Glutamatergic neuron (in vitro differentiated cells): ENCODE results near the gene UCK1. TPM values are rescaled to one million over a fixed set of nuclear protein-coding genes. Genes with fewer than 3 reads are reported as not detected.

Experiments
- DNase-seq: peaks from one replicate; pipeline ENCODE4 v3.0.0; 2022
- H3K27ac Mint-ChIP-seq: one replicate; pipeline ENCODE4 v1.8.0; 2020; ENCODE audit warnings: mild to moderate bottlenecking, mixed read lengths, inconsistent platforms; ENCODE audit not compliant: unreplicated experiment
- H3K27me3 Mint-ChIP-seq: one replicate; pipeline ENCODE4 v1.8.0; 2020; ENCODE audit warnings: mild to moderate bottlenecking, moderate library complexity, mixed read lengths, inconsistent platforms; ENCODE audit not compliant: unreplicated experiment
- H3K36me3 Mint-ChIP-seq: one replicate; pipeline ENCODE4 v1.8.0; 2020; ENCODE audit warnings: mild to moderate bottlenecking, mixed read lengths, inconsistent platforms; ENCODE audit not compliant: unreplicated experiment
- H3K4me1 Mint-ChIP-seq: one replicate; pipeline ENCODE4 v1.8.0; 2020; ENCODE audit warnings: mild to moderate bottlenecking, low read depth, mixed read lengths, inconsistent platforms; ENCODE audit not compliant: unreplicated experiment
- H3K4me3 Mint-ChIP-seq: one replicate; pipeline ENCODE4 v1.8.0; 2020; ENCODE audit warnings: mild to moderate bottlenecking, mixed read lengths, inconsistent platforms; ENCODE audit not compliant: unreplicated experiment
- H3K9me3 Mint-ChIP-seq: one replicate; pipeline ENCODE4 v1.8.0; 2020; ENCODE audit warnings: mild to moderate bottlenecking, moderate library complexity, mixed read lengths, inconsistent platforms; ENCODE audit not compliant: unreplicated experiment
- total RNA-seq: library from RNA; stranded (reverse); fragmentation: NEBNext Ultra II Directional; extraction: Animal tissue kit (Norgen Biotek cat#: 25700); gene quantifications from one replicate; pipeline ENCODE4 v1.2.1, GENCODE V29; 2021; ENCODE audit not compliant: unreplicated experiment
- TF ChIP-seq, protein P1 (sequence below): fragments of 200-600 bp; sonication (generic); IDR thresholded peaks from one replicate; pipeline ENCODE4 v1.5.0; 2021; ENCODE audit not compliant: partially characterized antibody, unreplicated experiment

The UCK1 gene
- total RNA-seq, 1 donor from 2014 or later = 24.8 TPM

DNA sequence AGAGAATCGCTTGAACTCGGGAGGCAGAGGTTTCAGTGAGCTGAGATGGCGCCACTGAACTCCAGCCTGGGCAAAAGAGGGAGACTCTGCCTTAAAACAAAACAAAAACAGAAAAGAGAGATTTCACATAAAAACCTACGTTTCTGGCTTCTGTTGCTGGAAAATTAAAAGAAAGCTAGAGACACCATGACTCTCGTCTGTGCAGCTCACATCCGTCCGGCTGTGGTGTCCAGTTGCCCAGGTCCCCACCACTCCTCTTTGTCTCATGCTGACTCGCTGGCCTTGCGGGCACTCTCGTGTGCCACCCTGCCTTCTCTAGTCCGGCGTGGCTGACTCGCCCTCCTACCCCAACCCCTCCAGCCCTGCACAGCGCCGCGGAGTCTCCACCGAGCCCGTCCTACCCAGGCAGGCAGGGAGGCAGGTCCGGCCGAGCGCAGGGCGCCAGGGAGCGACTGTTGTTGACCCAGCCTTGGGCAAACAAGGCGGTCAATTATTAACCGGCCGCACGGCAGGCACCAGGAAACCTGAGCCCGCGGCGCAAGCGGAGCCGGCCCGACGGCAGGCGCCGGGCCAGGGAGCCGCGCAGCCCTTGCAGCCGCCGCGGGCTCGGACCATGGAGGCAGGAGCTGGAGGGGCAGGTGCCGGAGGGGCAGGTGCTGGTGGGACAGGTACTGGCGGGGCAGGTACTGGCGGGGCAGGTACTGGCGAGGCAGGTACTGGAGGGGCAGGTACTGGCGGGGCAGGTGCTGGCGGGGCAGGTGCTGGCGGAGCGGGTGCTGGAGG is 14.1 kb upstream of the UCK1 start, which contains the start of gene PRRT1B:
PRRT1B (plus strand) TSS at position 521 of the 783 bp plus-strand sequence; CDS start at position 614, 93 bp downstream.
- Mint-ChIP-seq H3K9me3 (peaks cover 24% of the 10 kb centered on the region), H3K27ac (no peak within 1 kb of the TSS), H3K4me1 (peaks cover 1% of the 10 kb centered on the region), H3K4me3 (peak within 1 kb of the TSS; percentile 57), H3K36me3 (peaks cover 56% of the 10 kb centered on the region), H3K27me3 (peaks cover 26% of the 10 kb centered on the region)
- no peak for DNase-seq
- TF ChIP-seq, protein P1, sequence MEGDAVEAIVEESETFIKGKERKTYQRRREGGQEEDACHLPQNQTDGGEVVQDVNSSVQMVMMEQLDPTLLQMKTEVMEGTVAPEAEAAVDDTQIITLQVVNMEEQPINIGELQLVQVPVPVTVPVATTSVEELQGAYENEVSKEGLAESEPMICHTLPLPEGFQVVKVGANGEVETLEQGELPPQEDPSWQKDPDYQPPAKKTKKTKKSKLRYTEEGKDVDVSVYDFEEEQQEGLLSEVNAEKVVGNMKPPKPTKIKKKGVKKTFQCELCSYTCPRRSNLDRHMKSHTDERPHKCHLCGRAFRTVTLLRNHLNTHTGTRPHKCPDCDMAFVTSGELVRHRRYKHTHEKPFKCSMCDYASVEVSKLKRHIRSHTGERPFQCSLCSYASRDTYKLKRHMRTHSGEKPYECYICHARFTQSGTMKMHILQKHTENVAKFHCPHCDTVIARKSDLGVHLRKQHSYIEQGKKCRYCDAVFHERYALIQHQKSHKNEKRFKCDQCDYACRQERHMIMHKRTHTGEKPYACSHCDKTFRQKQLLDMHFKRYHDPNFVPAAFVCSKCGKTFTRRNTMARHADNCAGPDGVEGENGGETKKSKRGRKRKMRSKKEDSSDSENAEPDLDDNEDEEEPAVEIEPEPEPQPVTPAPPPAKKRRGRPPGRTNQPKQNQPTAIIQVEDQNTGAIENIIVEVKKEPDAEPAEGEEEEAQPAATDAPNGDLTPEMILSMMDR = no peak

DNA sequence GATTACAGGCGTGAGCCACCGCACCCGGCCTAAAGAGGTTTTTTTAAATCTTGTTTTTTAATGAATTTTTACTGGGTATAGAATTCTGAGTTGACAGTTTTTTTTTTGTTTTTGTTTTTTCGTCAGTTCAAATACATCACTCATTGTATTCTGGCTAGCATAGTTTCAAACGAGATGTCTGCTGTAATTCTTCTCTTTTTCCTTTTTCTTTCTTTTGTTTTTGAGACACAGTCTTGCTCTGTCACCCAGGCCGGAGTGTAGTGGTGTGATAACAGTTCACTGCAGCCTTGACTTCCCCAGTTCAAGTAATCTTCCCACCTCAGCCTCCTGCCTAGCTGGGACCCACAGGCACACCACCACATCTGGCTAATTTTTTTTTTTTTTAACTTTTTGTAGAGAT is 12.1 kb upstream of the UCK1 start:
- Mint-ChIP-seq H3K27ac (no peak overlapping the region), H3K4me3 (no peak overlapping the region), H3K9me3 (peaks cover 16% of the 10 kb centered on the region), H3K4me1 (peaks cover 1% of the 10 kb centered on the region), H3K36me3 (peaks cover 37% of the 10 kb centered on the region), H3K27me3 (peaks cover 23% of the 10 kb centered on the region)
- no peak for DNase-seq
- TF ChIP-seq, protein P1 = no peak

DNA sequence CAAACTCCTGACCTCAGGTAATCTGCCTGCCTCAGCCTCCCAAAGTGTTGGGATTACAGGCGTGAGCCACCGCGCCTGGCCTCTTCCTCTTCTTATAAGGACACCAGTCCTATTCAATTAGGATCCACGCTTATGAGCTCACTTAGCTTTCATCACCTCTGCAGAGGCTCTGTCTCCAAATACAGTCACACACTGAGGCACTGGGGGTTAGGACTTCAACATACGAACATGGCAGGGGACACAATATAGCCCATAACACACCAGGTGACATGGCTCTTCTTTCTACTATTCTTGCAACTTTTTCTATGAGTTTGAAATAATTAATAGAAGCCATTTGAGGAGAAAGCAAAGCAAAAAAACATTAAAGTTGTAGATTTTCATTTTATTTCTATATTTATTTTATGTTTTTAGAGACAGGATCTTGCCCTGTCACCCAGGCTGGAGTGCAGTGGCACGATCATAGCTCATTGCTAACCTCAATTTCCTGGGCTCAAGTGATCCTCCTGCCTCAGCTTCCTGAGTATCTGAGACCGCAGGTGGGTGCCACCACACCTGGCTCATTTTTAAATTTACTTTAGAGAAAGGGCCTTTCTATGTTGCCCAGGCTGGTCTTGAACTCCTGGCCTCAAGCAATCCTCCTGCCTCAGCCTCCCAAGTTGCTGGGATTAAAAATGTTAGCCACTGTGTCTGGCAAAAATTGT is 8.3 kb upstream of the UCK1 start:
- Mint-ChIP-seq H3K4me1 (no peaks in the 10 kb centered on the region), H3K27me3 (peaks cover 3% of the 10 kb centered on the region), H3K36me3 (peaks cover 30% of the 10 kb centered on the region), H3K4me3 (no peak overlapping the region), H3K9me3 (peaks cover 11% of the 10 kb centered on the region), H3K27ac (no peak overlapping the region)
- DNase-seq = no peak
- TF ChIP-seq, protein P1 = no peak

DNA sequence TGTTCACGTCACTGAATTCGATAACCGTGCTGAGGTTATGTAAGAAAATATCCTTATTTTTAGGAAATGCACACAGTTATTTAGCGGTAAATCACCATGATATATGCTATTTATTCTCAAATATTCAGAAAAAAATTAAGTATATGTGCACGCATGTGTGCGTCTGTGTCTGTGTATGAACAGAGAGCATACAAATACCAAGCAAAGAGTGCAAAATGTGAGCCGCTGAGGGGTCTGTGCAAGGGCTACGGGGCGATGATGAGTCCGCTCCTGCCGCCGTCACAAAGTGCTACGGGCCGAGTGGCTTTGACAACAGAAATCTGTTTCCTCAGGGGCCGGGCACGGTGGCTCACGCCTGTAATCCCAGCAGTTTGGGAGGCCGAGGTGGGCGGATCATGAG is 6.9 kb upstream of the UCK1 start:
- DNase-seq = no peak
- H3K27ac Mint-ChIP-seq = no peak overlapping the region
- peaks cover 6% of the 10 kb centered on the region for H3K9me3 Mint-ChIP-seq
- no peak overlapping the region for H3K4me3 Mint-ChIP-seq
- H3K36me3 Mint-ChIP-seq = peaks cover 17% of the 10 kb centered on the region
- TF ChIP-seq, protein P1 = no peak
- H3K4me1 Mint-ChIP-seq = no peaks in the 10 kb centered on the region
- no peaks in the 10 kb centered on the region for H3K27me3 Mint-ChIP-seq
